ENCODE data around the gene EFCAB14. TPM values are rescaled to one million over a fixed set of nuclear protein-coding genes. Genes with fewer than 3 reads are reported as not detected.

Gene EFCAB14
- total and polyA plus RNA-seq, 9 of the 15 experiments (the other 6 are each of a cell fraction or from before 2014, with no cell fraction given), result 7.3 to 49.0 (median 37.3) TPM

GRCh38 chr1:46735708-46736324 lies 16.9 kb upstream of the EFCAB14 start (continued):
- TF ChIP-seq ZNF639 (CRISPR knock-in tag; conservative IDR thresholded peaks at IDR 0.05 in 1 of 2, IDR thresholded peaks at IDR 0.05 in 1 of 2) (no peak), TSHZ1 (CRISPR knock-in tag; IDR thresholded peaks at IDR 0.05) (no peak), CBX3 (IDR thresholded peaks at IDR 0.05; ENCODE audit: borderline replicate concordance in 1 of 2, low read length in 2 of 2) (peak in 1 of 2 experiments; percentile 72; a peak in 1 of 3 replicates), GABPB1 (CRISPR knock-in tag; IDR thresholded peaks at IDR 0.05) (peak; percentile 56), ZFP91 (CRISPR knock-in tag; IDR thresholded peaks at IDR 0.05) (no peak), HSF4 (CRISPR knock-in tag; IDR thresholded peaks at IDR 0.05; ENCODE audit: borderline replicate concordance) (no peak), ZNF830 (CRISPR knock-in tag; IDR thresholded peaks at IDR 0.05) (no peak), PKNOX1 (IDR thresholded peaks at IDR 0.05) (no peak), FIP1L1 (IDR thresholded peaks at IDR 0.05; ENCODE audit: low read depth, low read length, poor library complexity, severe bottlenecking) (no peak), TRIM25 (IDR thresholded peaks at IDR 0.05; ENCODE audit: borderline replicate concordance) (no peak), CSDE1 (IDR thresholded peaks at IDR 0.05) (no peak), BCL6 (CRISPR knock-in tag; IDR thresholded peaks at IDR 0.05) (no peak), PPARD (CRISPR knock-in tag; IDR thresholded peaks at IDR 0.05) (no peak), DPF2 (IDR thresholded peaks at IDR 0.05) (no peak), RBM22 (IDR thresholded peaks at IDR 0.05; ENCODE audit: low read depth, low read length, poor library complexity, severe bottlenecking) (no peak), NBN (IDR thresholded peaks at IDR 0.05; ENCODE audit: low read depth) (no peak)

Measured in K562 (cell line).